GM18951 (cell line): ENCODE data around the gene KCP.

ENCODE experiments used
- POLR2A ChIP-seq: IDR thresholded peaks from 4 replicates; pipeline ENCODE4 v1.6.1; 2011; ENCODE audit warnings: mild to moderate bottlenecking; ENCODE audit not compliant: insufficient read length, insufficient read depth; ENCODE audit errors: extremely low read depth
- in situ Hi-C: fragments of 300-500 bp; cut with MboI; formaldehyde crosslinking; loops from one replicate; pipeline ENCODE4 v1.12.0; 2022; ENCODE audit warnings: low sequenced_read_pairs, mixed read lengths, inconsistent platforms; ENCODE audit not compliant: unreplicated experiment

Gene KCP

GRCh38 chr7:128935342-128935730 lies 24.8 kb upstream of the KCP start:
- in situ Hi-C loops: no loop called here
- no peak for TF ChIP-seq POLR2A

GRCh38 chr7:128934361-128935341 lies 24.1 kb upstream of the KCP start:
- in situ Hi-C loops: no loop called here
- peak; percentile 45 for TF ChIP-seq POLR2A

GRCh38 chr7:128933180-128933891 lies 22.8 kb upstream of the KCP start:
- peak; percentile 55 for TF ChIP-seq POLR2A
- in situ Hi-C loops: no loop called here

GRCh38 chr7:128932862-128933179 lies 22.3 kb upstream of the KCP start:
- in situ Hi-C loops: no loop called here

GRCh38 chr7:128931965-128932861 lies 21.7 kb upstream of the KCP start:
- in situ Hi-C loops: no loop called here
- TF ChIP-seq POLR2A: no peak

More at GRCh38 chr7:128932862-128933179, 22.3 kb upstream of the KCP start:
- TF ChIP-seq POLR2A: no peak

- TF ChIP-seq POLR2A: no peak
- in situ Hi-C loops: no loop called here
These were observed 20.8 kb upstream of the KCP start for GRCh38 chr7:128931190-128931798.

- TF ChIP-seq POLR2A: no peak
- in situ Hi-C loops: no loop called here
These were observed 18.6 kb upstream of the KCP start for GRCh38 chr7:128928882-128929788.

- TF ChIP-seq POLR2A: no peak
- in situ Hi-C loops: no loop called here
These were observed 17.8 kb upstream of the KCP start for GRCh38 chr7:128928159-128928813.

GRCh38 chr7:128924707-128925588 lies 14.4 kb upstream of the KCP start:
- in situ Hi-C loops: no loop called here
- TF ChIP-seq POLR2A: no peak

GRCh38 chr7:128923411-128923800 lies 12.9 kb upstream of the KCP start:
- no peak for TF ChIP-seq POLR2A
- in situ Hi-C loops: no loop called here
